Activated naive CD8-positive, alpha-beta T cell (primary cell): ENCODE data around the gene CLDN9.
A peak's percentile ranks its signal among the peaks of the same experiment; 100 is the strongest.

Source experiments
- H3K27ac Mint-ChIP-seq: one replicate; pipeline ENCODE4 v1.8.0; 2021; ENCODE audit warnings: mixed read lengths
- H3K27me3 Mint-ChIP-seq: one replicate; pipeline ENCODE4 v1.8.0; 2021; ENCODE audit warnings: mixed read lengths
- H3K36me3 Mint-ChIP-seq: one replicate; pipeline ENCODE4 v1.8.0; 2021; ENCODE audit warnings: mixed read lengths
- H3K4me1 Mint-ChIP-seq: one replicate; pipeline ENCODE4 v1.8.0; 2021; ENCODE audit warnings: low read depth, mixed read lengths
- H3K4me3 Mint-ChIP-seq: one replicate; pipeline ENCODE4 v1.8.0; 2021; ENCODE audit warnings: mild to moderate bottlenecking, mixed read lengths
- H3K9me3 Mint-ChIP-seq: one replicate; pipeline ENCODE4 v1.8.0; 2021; ENCODE audit warnings: low read depth, mixed read lengths

CLDN9 gene

DNA sequence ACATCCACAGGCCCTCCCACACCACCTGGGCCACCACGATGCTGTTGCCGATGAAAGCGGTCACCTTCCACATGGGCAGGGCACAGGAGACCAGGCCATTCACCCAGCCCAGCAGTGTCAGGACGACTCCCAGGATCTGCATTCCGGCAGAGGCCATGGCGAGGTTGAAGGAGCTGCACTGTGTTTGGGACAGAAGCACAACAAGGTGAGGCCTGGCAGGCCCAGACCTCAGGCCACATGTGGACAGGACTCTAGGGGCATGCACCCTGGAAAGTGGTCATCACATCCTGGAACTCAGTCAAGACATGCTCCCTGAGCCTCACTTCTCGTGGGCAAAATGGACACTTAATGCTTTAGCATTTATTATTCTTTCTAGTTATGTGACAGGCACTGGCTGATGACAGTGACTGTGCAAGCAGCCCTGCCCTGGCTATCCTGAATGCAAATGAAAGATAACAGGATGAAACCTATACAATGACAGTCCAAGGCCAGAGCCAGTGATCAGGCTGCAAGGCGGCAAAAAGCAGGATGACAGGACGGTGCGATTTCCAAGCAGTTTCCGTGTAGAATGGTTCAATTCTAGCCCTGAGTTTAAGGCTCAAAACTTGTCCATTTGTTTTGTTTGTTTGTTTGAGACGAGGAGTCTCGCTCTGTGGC lies 3.3 kb downstream of the CLDN9 start:
- no peaks in the 10 kb centered on the region for H3K36me3 Mint-ChIP-seq
- no peak overlapping the region for H3K4me3 Mint-ChIP-seq

DNA sequence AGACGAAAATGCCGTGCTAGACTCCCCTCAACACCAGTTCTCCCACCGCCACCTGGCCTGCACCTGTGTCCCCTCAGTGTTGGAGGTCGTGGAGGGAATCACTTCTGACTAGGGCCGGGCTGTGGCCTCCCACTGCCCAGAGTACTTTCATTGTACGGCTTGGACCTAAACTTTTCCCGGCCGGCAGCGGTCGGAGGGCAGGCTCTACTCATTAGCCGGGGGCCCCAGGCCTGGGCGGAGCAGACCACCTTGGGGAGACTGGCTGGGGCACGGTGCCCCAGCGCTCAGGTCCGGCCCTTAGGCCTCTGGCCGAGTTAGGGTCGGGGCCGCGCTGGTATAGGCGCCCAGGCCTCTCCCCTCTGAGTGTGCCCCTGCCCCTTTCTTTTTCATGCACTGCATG lies 4.6 kb downstream of the CLDN9 start:
- no peaks in the 10 kb centered on the region for H3K36me3 Mint-ChIP-seq
- H3K4me1 Mint-ChIP-seq: peaks cover 30% of the 10 kb centered on the region
- H3K27ac Mint-ChIP-seq: no peak overlapping the region
- H3K27me3 Mint-ChIP-seq: no peaks in the 10 kb centered on the region
- no peaks in the 10 kb centered on the region for H3K9me3 Mint-ChIP-seq
- no peak overlapping the region for H3K4me3 Mint-ChIP-seq

More for the DNA sequence above, 3.3 kb downstream of the CLDN9 start:
- Mint-ChIP-seq H3K27ac (no peak overlapping the region), H3K27me3 (no peaks in the 10 kb centered on the region), H3K4me1 (peaks cover 19% of the 10 kb centered on the region), H3K9me3 (no peaks in the 10 kb centered on the region)

GRCh38 chr16:3017794-3018506 lies 5.2 kb downstream of the CLDN9 start, which contains the start of gene CLDN6:
Gene CLDN6 (minus strand): TSS chr16:3018183. CDS start chr16:3016021, 2,162 bp downstream.
- Mint-ChIP-seq H3K27me3 (no peaks in the 10 kb centered on the region), H3K36me3 (no peaks in the 10 kb centered on the region), H3K4me3 (peak within 1 kb of the TSS; percentile 76), H3K27ac (no peak within 1 kb of the TSS), H3K9me3 (no peaks in the 10 kb centered on the region), H3K4me1 (peaks cover 36% of the 10 kb centered on the region)

DNA sequence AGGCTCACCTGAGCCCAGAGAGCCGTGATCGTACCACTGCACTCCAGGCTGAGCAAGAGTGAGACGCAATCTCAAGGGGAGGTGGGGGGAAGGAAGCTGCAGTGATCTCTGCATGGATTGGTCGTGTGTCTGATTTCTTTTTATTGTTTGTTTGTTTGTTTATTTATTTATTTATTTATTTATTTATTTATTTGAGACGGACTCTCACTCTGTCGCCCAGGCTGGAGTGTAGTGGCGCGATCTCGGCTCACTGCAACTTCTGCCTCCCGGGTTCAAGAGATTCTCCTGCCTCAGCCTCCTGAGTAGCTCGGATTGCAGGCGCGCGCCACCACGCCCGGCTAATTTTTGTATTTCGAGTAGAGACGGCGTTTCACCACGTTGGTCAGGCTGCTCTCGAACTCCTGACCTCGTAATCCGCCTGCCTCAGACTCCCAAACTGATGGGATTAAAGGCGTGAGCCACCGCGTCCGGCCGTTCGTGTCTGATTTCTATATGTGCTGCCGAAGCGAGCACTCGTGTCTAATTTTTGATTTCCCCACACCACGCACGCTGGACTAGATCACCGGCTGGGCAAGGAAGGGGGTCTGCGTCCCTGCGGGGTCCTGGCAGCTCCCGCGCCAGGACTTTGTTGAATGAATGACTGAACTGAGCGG lies 7.0 kb downstream of the CLDN9 start:
- peaks cover 45% of the 10 kb centered on the region for H3K4me1 Mint-ChIP-seq
- H3K27me3 Mint-ChIP-seq: no peaks in the 10 kb centered on the region
- no peaks in the 10 kb centered on the region for H3K36me3 Mint-ChIP-seq
- H3K27ac Mint-ChIP-seq: peak overlapping the region; percentile 70
- peak overlapping the region; percentile 89 for H3K4me3 Mint-ChIP-seq
- H3K9me3 Mint-ChIP-seq: no peaks in the 10 kb centered on the region

DNA sequence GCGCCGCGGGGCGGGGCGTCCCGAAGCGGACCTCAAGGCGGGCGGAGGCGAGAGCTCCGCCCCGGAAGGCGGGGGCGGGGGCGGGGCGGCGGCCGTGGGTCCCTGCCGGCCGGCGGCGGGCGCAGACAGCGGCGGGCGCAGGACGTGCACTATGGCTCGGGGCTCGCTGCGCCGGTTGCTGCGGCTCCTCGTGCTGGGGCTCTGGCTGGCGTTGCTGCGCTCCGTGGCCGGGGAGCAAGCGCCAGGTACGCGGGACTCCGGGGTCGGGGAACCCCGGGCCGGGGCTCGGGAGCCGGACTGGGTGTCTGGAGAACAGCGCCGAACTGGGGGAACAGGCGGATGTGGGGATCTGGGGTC lies 7.5 kb downstream of the CLDN9 start, which contains the start of gene TNFRSF12A:
Gene TNFRSF12A, plus strand, starts transcription at position 122 of the 357 bp plus-strand sequence. Its CDS starts 30 bp downstream, at position 152.
- no peaks in the 10 kb centered on the region for H3K9me3 Mint-ChIP-seq
- H3K27ac Mint-ChIP-seq: peak within 1 kb of the TSS; percentile 96
- no peaks in the 10 kb centered on the region for H3K27me3 Mint-ChIP-seq
- H3K4me3 Mint-ChIP-seq: peak within 1 kb of the TSS; percentile 89
- no peaks in the 10 kb centered on the region for H3K36me3 Mint-ChIP-seq
- peaks cover 45% of the 10 kb centered on the region for H3K4me1 Mint-ChIP-seq

GRCh38 chr16:3020604-3021448 lies 8.1 kb downstream of the CLDN9 start:
- H3K4me1 Mint-ChIP-seq: peaks cover 45% of the 10 kb centered on the region

DNA sequence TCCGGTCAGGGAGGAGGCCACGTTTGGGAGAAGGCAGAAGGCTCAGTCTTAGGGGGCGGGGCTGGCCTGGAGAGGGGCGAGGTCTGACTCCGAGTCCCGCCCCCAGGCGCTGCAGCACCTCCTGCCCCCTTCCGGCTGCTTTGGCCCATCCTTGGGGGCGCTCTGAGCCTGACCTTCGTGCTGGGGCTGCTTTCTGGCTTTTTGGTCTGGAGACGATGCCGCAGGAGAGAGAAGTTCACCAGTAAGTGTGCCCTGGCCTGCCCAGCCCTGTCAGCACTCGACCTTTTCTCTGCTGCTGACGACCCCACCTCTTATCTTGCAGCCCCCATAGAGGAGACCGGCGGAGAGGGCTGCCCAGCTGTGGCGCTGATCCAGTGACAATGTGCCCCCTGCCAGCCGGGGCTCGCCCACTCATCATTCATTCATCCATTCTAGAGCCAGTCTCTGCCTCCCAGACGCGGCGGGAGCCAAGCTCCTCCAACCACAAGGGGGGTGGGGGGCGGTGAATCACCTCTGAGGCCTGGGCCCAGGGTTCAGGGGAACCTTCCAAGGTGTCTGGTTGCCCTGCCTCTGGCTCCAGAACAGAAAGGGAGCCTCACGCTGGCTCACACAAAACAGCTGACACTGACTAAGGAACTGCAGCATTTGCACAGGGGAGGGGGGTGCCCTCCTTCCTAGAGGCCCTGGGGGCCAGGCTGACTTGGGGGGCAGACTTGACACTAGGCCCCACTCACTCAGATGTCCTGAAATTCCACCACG lies 8.9 kb downstream of the CLDN9 start:
- H3K27me3 Mint-ChIP-seq: no peaks in the 10 kb centered on the region
- no peaks in the 10 kb centered on the region for H3K36me3 Mint-ChIP-seq
- peak overlapping the region; percentile 87 for H3K4me3 Mint-ChIP-seq
- H3K9me3 Mint-ChIP-seq: no peaks in the 10 kb centered on the region
- peaks cover 45% of the 10 kb centered on the region for H3K4me1 Mint-ChIP-seq
- peak overlapping the region; percentile 96 for H3K27ac Mint-ChIP-seq

More at GRCh38 chr16:3020604-3021448, 8.1 kb downstream of the CLDN9 start:
- Mint-ChIP-seq H3K27ac (peak overlapping the region; percentile 96), H3K9me3 (no peaks in the 10 kb centered on the region), H3K27me3 (no peaks in the 10 kb centered on the region), H3K36me3 (no peaks in the 10 kb centered on the region), H3K4me3 (peak overlapping the region; percentile 87)

- H3K27ac Mint-ChIP-seq: peak overlapping the region; percentile 96
These were observed 9.5 kb downstream of the CLDN9 start for GRCh38 chr16:3022208-3022683.

GRCh38 chr16:3022684-3023414 lies 10.1 kb downstream of the CLDN9 start:
- Mint-ChIP-seq H3K27me3 (no peaks in the 10 kb centered on the region), H3K4me1 (peaks cover 45% of the 10 kb centered on the region), H3K4me3 (peak overlapping the region; percentile 87), H3K36me3 (no peaks in the 10 kb centered on the region), H3K27ac (peak overlapping the region; percentile 96), H3K9me3 (no peaks in the 10 kb centered on the region)

More at GRCh38 chr16:3022208-3022683, 9.5 kb downstream of the CLDN9 start:
- Mint-ChIP-seq H3K9me3 (no peaks in the 10 kb centered on the region), H3K27me3 (no peaks in the 10 kb centered on the region), H3K4me1 (peaks cover 45% of the 10 kb centered on the region), H3K36me3 (no peaks in the 10 kb centered on the region), H3K4me3 (peak overlapping the region; percentile 87)

- peaks cover 43% of the 10 kb centered on the region for H3K4me1 Mint-ChIP-seq
- H3K36me3 Mint-ChIP-seq: no peaks in the 10 kb centered on the region
- H3K9me3 Mint-ChIP-seq: no peaks in the 10 kb centered on the region
These were observed 10.6 kb downstream of the CLDN9 start for GRCh38 chr16:3023415-3023668.

GRCh38 chr16:3023669-3024478 lies 11.2 kb downstream of the CLDN9 start, which contains the start of the genes HCFC1R1 and THOC6:
Gene HCFC1R1 (minus strand): TSS chr16:3023942. CDS start chr16:3023941, 1 bp downstream.
Gene THOC6 (plus strand): TSS chr16:3024035. CDS start chr16:3024327, 292 bp downstream.
- H3K4me3 Mint-ChIP-seq: peak within 1 kb of the TSS; percentile 87
- peaks cover 46% of the 10 kb centered on the region for H3K4me1 Mint-ChIP-seq
- no peaks in the 10 kb centered on the region for H3K36me3 Mint-ChIP-seq
- peak within 1 kb of the TSS; percentile 96 for H3K27ac Mint-ChIP-seq
- peaks cover under 1% of the 10 kb centered on the region for H3K27me3 Mint-ChIP-seq
- no peaks in the 10 kb centered on the region for H3K9me3 Mint-ChIP-seq

More at GRCh38 chr16:3023415-3023668, 10.6 kb downstream of the CLDN9 start:
- H3K27me3 Mint-ChIP-seq: no peaks in the 10 kb centered on the region
- H3K27ac Mint-ChIP-seq: peak overlapping the region; percentile 96
- H3K4me3 Mint-ChIP-seq: peak overlapping the region; percentile 87

DNA sequence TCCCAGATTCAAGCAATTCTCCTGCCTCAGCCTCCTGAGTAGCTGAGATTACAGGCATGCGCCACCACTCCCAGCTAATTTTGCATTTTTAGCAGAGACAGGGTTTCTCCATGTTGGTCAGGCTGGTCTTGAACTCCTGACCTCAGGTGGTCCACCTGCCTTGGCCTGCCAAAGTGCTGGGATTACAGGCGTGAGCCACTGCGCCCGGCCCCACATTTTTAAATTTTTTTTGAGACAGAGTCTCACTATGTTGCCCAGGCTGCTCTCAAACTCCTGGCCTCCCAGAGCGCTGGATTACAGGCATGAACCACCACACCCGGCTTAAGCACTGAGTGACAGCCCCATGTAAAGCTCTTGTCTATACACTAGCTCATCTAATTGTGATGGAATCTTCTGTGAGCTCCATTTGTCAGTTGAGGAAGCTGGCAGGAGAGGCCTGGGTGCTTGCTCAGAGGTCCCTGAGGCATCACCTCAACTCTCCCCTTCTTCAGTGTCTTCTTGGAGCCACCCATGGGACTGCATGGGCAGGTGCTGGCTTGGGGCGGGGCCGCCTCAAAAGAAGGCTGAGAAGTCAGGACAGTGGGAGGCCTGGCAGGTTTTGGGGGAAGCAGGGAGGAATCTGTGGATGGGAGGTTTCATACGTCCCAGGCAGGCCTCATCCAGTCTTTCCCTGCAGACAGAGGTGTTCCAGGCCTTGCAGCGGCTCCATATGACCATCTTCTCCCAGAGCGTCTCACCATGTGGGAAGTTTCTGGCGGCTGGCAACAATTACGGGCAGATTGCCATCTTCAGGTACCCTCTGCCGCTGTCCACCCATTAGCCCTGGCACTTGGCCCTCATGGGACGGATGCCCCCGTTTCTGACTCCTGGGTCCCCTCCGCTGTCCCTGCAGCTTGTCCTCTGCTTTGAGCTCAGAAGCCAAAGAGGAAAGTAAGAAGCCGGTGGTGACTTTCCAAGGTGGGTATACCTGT lies 12.6 kb downstream of the CLDN9 start:
- peak overlapping the region; percentile 5 for H3K4me3 Mint-ChIP-seq
- H3K36me3 Mint-ChIP-seq: no peaks in the 10 kb centered on the region
- no peaks in the 10 kb centered on the region for H3K9me3 Mint-ChIP-seq
- H3K27me3 Mint-ChIP-seq: peaks cover 6% of the 10 kb centered on the region
- peaks cover 48% of the 10 kb centered on the region for H3K4me1 Mint-ChIP-seq
- no peak overlapping the region for H3K27ac Mint-ChIP-seq
